ENCODE data around the gene ARNT2. TPM values are rescaled to one million over a fixed set of nuclear protein-coding genes. Genes with fewer than 3 reads are reported as not detected.

The ARNT2 gene
- total RNA-seq, 4 donors from 2014 or later = 5.1 to 8.8 (median 6.8) TPM

GRCh38 chr15:80584973-80585525 lies 180.9 kb downstream of the ARNT2 start:
- peaks cover 0 to 47% (median 0%) of the 10 kb centered on the region in 3 donors for H3K36me3 ChIP-seq
- DNase-seq (ENCODE audit: low spot score in 2 of 2) = no peak
- WGBS, 2 donors = 61% methylated on average over 3 of the region's 3 CpGs
- no peak overlapping the region for H3K27ac ChIP-seq
- no peaks in the 10 kb centered on the region for H3K4me1 ChIP-seq
- no peaks in the 10 kb centered on the region for H3K9me3 ChIP-seq
- no peaks in the 10 kb centered on the region for H3K27me3 ChIP-seq
- TF ChIP-seq POLR2A (IDR thresholded peaks at IDR 0.05) (no peak), EP300 (IDR thresholded peaks at IDR 0.05) (no peak)
- TF ChIP-seq, protein P1, sequence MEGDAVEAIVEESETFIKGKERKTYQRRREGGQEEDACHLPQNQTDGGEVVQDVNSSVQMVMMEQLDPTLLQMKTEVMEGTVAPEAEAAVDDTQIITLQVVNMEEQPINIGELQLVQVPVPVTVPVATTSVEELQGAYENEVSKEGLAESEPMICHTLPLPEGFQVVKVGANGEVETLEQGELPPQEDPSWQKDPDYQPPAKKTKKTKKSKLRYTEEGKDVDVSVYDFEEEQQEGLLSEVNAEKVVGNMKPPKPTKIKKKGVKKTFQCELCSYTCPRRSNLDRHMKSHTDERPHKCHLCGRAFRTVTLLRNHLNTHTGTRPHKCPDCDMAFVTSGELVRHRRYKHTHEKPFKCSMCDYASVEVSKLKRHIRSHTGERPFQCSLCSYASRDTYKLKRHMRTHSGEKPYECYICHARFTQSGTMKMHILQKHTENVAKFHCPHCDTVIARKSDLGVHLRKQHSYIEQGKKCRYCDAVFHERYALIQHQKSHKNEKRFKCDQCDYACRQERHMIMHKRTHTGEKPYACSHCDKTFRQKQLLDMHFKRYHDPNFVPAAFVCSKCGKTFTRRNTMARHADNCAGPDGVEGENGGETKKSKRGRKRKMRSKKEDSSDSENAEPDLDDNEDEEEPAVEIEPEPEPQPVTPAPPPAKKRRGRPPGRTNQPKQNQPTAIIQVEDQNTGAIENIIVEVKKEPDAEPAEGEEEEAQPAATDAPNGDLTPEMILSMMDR (IDR thresholded peaks at IDR 0.05) = no peak
- H3K4me3 ChIP-seq = no peak overlapping the region

DNA sequence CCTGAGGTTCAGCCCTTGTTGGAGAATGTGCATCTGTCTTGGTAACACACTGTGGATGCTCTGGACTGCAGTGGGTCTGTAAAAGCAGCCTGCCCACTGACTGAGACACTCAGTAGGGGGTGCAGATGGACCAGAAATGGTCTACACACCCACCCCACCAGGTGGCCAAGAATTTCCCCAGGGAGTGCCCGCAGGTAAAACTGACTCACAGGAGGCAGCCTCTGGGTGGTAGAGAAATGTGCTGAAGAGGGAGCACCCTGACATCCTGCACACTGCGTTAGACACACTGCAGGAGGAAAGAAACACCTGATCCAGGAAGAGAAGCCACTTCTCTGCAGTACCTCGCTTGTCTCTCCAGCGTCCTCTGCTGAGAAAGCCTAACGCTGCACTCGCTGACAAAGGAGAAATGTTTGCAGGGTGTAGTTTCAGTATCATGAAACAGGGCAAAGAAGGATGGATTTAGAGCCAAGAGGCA lies 181.4 kb downstream of the ARNT2 start:
- Histone ChIP-seq H3K27me3 (no peaks in the 10 kb centered on the region), H3K27ac (no peak overlapping the region), H3K4me3 (no peak overlapping the region), H3K4me1 (no peaks in the 10 kb centered on the region), H3K9me3 (no peaks in the 10 kb centered on the region), H3K36me3 (peaks cover 0 to 44% (median 0%) of the 10 kb centered on the region in 3 donors)
- no peak for TF ChIP-seq EP300 (IDR thresholded peaks at IDR 0.05)
- no peak for TF ChIP-seq POLR2A (IDR thresholded peaks at IDR 0.05)
- TF ChIP-seq, protein P1 (IDR thresholded peaks at IDR 0.05) = no peak
- 77 to 89% methylated on average over 6 of the region's 6 CpGs for WGBS, 2 donors
- DNase-seq (ENCODE audit: low spot score in 2 of 2) = no peak

DNA sequence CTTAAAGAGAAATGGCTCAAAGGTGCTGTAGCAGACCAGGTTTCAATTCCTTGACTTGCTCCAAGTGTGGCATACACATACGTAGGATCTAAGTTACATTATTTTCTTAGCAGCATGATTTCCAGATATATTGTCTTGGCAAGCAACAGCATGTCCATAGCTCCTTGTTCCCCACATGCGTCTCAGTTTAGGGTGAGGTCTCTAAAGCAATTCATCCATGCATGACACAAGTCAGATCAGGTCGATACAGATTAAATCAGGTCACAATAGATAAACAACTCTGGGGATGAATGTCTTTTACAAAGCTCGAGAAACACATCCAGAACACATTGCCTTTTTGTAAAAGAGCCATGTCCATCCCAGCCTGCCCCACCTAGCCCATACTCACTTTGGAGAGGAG lies 182.0 kb downstream of the ARNT2 start:
- TF ChIP-seq EP300 (IDR thresholded peaks at IDR 0.05) (no peak), POLR2A (IDR thresholded peaks at IDR 0.05) (no peak)
- TF ChIP-seq, protein P1 (IDR thresholded peaks at IDR 0.05) = no peak
- no peak overlapping the region for H3K27ac ChIP-seq
- H3K9me3 ChIP-seq = no peaks in the 10 kb centered on the region
- H3K36me3 ChIP-seq = peaks cover 0 to 43% (median 0%) of the 10 kb centered on the region in 3 donors
- no peak overlapping the region for H3K4me3 ChIP-seq
- no peaks in the 10 kb centered on the region for H3K4me1 ChIP-seq
- no peaks in the 10 kb centered on the region for H3K27me3 ChIP-seq
- whole genome bisulfite sequencing, 2 donors = 80 to 87% methylated on average over 4 of the region's 4 CpGs
- DNase-seq (ENCODE audit: low spot score in 2 of 2) = no peak

GRCh38 chr15:80587007-80587406 lies 182.8 kb downstream of the ARNT2 start:
- H3K9me3 ChIP-seq = no peaks in the 10 kb centered on the region
- H3K27me3 ChIP-seq = no peaks in the 10 kb centered on the region
- H3K27ac ChIP-seq = no peak overlapping the region
- H3K36me3 ChIP-seq = peaks cover 0 to 49% (median 0%) of the 10 kb centered on the region in 3 donors
- H3K4me3 ChIP-seq = no peak overlapping the region
- no peak for DNase-seq (ENCODE audit: low spot score in 2 of 2)
- TF ChIP-seq EP300 (IDR thresholded peaks at IDR 0.05) (no peak), POLR2A (IDR thresholded peaks at IDR 0.05) (no peak)
- TF ChIP-seq, protein P1 (IDR thresholded peaks at IDR 0.05) = no peak
- 90% methylated on average over 2 of the region's 2 CpGs for WGBS, 2 donors
- H3K4me1 ChIP-seq = no peaks in the 10 kb centered on the region

DNA sequence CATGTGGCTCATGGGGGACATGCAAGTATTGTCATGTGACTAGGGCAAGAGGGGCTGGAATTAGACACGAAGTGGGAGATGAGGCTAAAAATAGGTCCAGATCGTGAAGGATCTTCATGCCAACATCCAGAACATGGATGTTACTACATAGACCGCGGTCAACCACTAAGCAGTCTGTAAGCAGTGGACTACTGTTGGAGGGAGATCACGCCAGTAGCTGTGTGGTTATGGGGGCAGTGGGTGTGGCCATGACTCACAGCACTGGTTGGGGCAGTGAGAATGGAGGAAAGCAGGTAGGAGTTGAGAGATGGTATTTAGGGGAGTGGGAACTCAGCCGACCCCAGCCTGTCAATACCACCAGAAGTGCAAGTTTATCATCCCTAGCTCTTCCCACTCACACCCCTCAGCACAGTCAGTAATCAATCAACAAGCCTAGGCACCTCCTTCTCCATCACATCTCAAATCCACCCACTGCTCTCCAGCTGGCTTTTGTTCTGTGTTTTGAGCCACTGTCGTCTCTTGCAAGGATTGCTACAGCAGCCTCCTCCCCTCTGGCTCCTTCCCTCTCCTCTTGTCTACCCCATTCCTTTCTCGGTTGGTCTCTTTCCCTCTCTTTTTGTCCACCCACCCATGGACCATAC lies 183.8 kb downstream of the ARNT2 start:
- Histone ChIP-seq H3K27ac (no peak overlapping the region), H3K36me3 (peaks cover 0 to 54% (median 0%) of the 10 kb centered on the region in 3 donors), H3K9me3 (no peaks in the 10 kb centered on the region), H3K4me3 (no peak overlapping the region), H3K27me3 (no peaks in the 10 kb centered on the region), H3K4me1 (no peaks in the 10 kb centered on the region)
- WGBS, 2 donors = 75 to 80% methylated on average over 8 of the region's 8 CpGs
- DNase-seq (ENCODE audit: low spot score in 2 of 2) = no peak
- TF ChIP-seq, protein P1 (IDR thresholded peaks at IDR 0.05) = no peak
- no peak for TF ChIP-seq EP300 (IDR thresholded peaks at IDR 0.05)
- no peak for TF ChIP-seq POLR2A (IDR thresholded peaks at IDR 0.05)
